Transverse colon (tissue), 4 donors: Measurements from ENCODE around the gene SBF2. TPM values are rescaled to one million over a fixed set of nuclear protein-coding genes. Genes with fewer than 3 reads are reported as not detected.
"Not testable (repeated sequence)": the region's sequence is repeated elsewhere in the genome, so short reads cannot be mapped to it uniquely, and the experiment has no call there.

ENCODE experiments used
- DNase-seq: peaks from one replicate; pipeline ENCODE4 v3.0.0-alpha.2; 2019
- H3K27ac ChIP-seq, 4 donors: fragments of 200-600 bp; sonication (generic); 2 replicates each; pipeline ENCODE4 v1.5.1; 2016 to 2018; ENCODE audit warnings: inconsistent platforms in 4 of 4
- H3K27me3 ChIP-seq: fragments of 200-600 bp; sonication (generic); 2 replicates; pipeline ENCODE4 v1.5.1; 2017; ENCODE audit warnings: inconsistent platforms
- H3K36me3 ChIP-seq, 4 donors: fragments of 200-600 bp; sonication (generic); 2 replicates each; pipeline ENCODE4 v1.5.1; 2017 to 2019; ENCODE audit warnings: inconsistent platforms in 4 of 4
- H3K4me1 ChIP-seq, 4 donors: fragments of 200-600 bp; sonication (generic); 2 replicates each; pipeline ENCODE4 v1.5.1; 2017 to 2020; ENCODE audit warnings: inconsistent platforms in 4 of 4
- H3K4me3 ChIP-seq, 4 donors: fragments of 200-600 bp; sonication (generic); 1 replicate in 1 of 4; 2 replicates in 3 of 4; pipeline versions ENCODE4 v1.5.1 to v1.6.1; 2017 to 2019; ENCODE audit warnings: inconsistent platforms in 4 of 4
- H3K9me3 ChIP-seq, 2 donors: fragments of 200-600 bp; sonication (generic); 2 replicates each; pipeline ENCODE4 v1.5.1; 2017 to 2019; ENCODE audit warnings: inconsistent platforms in 2 of 2
- CTCF ChIP-seq, 5 experiments: fragments of 200-600 bp in 3 of 5; fragments of 450-650 bp in 2 of 5; sonication (generic) in 3 of 5; IDR thresholded peaks; 1 replicate in 2 of 5; 2 replicates in 3 of 5; pipeline ENCODE4 v1.5.1; 2016 to 2017; ENCODE audit warnings: antibody characterized with exemption in 5 of 5, inconsistent platforms in 3 of 5, mild to moderate bottlenecking in 2 of 5, moderate library complexity in 1 of 5
- EP300 ChIP-seq: sonication (generic); formaldehyde crosslinking; IDR thresholded peaks from one replicate; pipeline ENCODE4 v1.6.1; 2017; ENCODE audit warnings: antibody characterized with exemption, low read depth
- POLR2A ChIP-seq: fragments of 450-650 bp; IDR thresholded peaks from one replicate; pipeline ENCODE4 v1.6.1; 2016; ENCODE audit warnings: antibody characterized with exemption, mild to moderate bottlenecking, moderate library complexity
- POLR2AphosphoS5 ChIP-seq, 3 donors: sonication (generic); formaldehyde crosslinking; IDR thresholded peaks; one replicate each; pipeline ENCODE4 v1.6.1; 2016; ENCODE audit warnings: antibody characterized with exemption in 3 of 3
- WGBS, 2 donors: methylation state at CpG; one replicate each; pipeline ENCODE4 v1.1.5; 2018; ENCODE audit warnings: low coverage in 1 of 2; 5-methylcytosine and 5-hydroxymethylcytosine counted together
- in situ Hi-C, 4 donors: fragments of 200-750 bp; cut with MboI; loops; one replicate each; pipeline versions ENCODE4 v1.15.0 to v1.15.1; 2017; ENCODE audit warnings: low sequenced_read_pairs in 3 of 4, low pct_ligation_motif_present in 1 of 4, low pct_unique_long_range_greater_than_20kb in 1 of 4
- intact Hi-C: fragments of 100-400 bp; cut with DNase I; formaldehyde crosslinking; loops from one replicate; pipeline ENCODE4 v1.15.1; 2023; ENCODE audit warnings: low total_unique reads
- total RNA-seq, 4 donors: library from RNA; depleted of rRNA; stranded (reverse); fragments of >200 nt; gene quantifications; one replicate each; pipeline ENCODE4 v1.1.0, GENCODE V29; 2016

Gene SBF2
- total RNA-seq, 4 donors from 2014 or later = 46.4 to 71.0 (median 54.8) TPM

GRCh38 chr11:10130875-10131274 lies 163.1 kb downstream of the SBF2 start:
- no peak for TF ChIP-seq EP300
- no peak for TF ChIP-seq POLR2A
- no peak for TF ChIP-seq CTCF (IDR thresholded peaks at IDR 0.05)
- TF ChIP-seq POLR2AphosphoS5 (IDR thresholded peaks at IDR 0.05) = no peak
- 75 to 80% methylated on average over 3 of the region's 3 CpGs for WGBS, 2 donors
- Histone ChIP-seq H3K9me3 (no peaks in the 10 kb centered on the region), H3K4me3 (no peak overlapping the region), H3K36me3 (no peaks in the 10 kb centered on the region), H3K27ac (no peak overlapping the region), H3K4me1 (no peaks in the 10 kb centered on the region), H3K27me3 (no peaks in the 10 kb centered on the region)
- DNase-seq = no peak
- in situ Hi-C loops = no loop called here
- intact Hi-C loops = no loop called here

- DNase-seq, H3K4me1 ChIP-seq, H3K27me3 ChIP-seq, H3K9me3 ChIP-seq, H3K4me3 ChIP-seq, H3K36me3 ChIP-seq, intact Hi-C loops, in situ Hi-C loops, H3K27ac ChIP-seq: not testable (repeated sequence)
- WGBS, 2 donors = 91 to 95% methylated on average over 4 to 8 of the region's 8 CpGs
Measured at GRCh38 chr11:10129184-10129583, 164.8 kb downstream of the SBF2 start.

GRCh38 chr11:10125522-10126133 lies 168.4 kb downstream of the SBF2 start:
- H3K36me3 ChIP-seq = no peaks in the 10 kb centered on the region
- in situ Hi-C loops = no loop called here
- H3K27ac ChIP-seq = no peak overlapping the region
- no peak overlapping the region for H3K4me3 ChIP-seq
- intact Hi-C loops = no loop called here
- TF ChIP-seq POLR2A (no peak), CTCF (IDR thresholded peaks at IDR 0.05) (no peak), POLR2AphosphoS5 (IDR thresholded peaks at IDR 0.05) (no peak)
- H3K9me3 ChIP-seq = no peaks in the 10 kb centered on the region
- peaks cover 0 to 10% (median 4%) of the 10 kb centered on the region in 4 donors for H3K4me1 ChIP-seq
- no peaks in the 10 kb centered on the region for H3K27me3 ChIP-seq
- no peak for DNase-seq
- WGBS, 2 donors = 83 to 84% methylated on average over 2 of the region's 2 CpGs

- in situ Hi-C loops (no loop called here), intact Hi-C loops (no loop called here)
- 67 to 76% methylated on average over 3 to 5 of the region's 5 CpGs for WGBS, 2 donors
- no peak overlapping the region for H3K4me3 ChIP-seq
- H3K36me3 ChIP-seq = no peaks in the 10 kb centered on the region
- no peaks in the 10 kb centered on the region for H3K27me3 ChIP-seq
- DNase-seq = no peak
- H3K9me3 ChIP-seq = no peaks in the 10 kb centered on the region
- H3K27ac ChIP-seq = no peak overlapping the region
- H3K4me1 ChIP-seq = peaks cover 0 to 20% (median 5%) of the 10 kb centered on the region in 4 donors
- TF ChIP-seq POLR2A (no peak), EP300 (no peak), POLR2AphosphoS5 (IDR thresholded peaks at IDR 0.05) (no peak), CTCF (IDR thresholded peaks at IDR 0.05) (no peak)
Measured at GRCh38 chr11:10122326-10123197, 171.5 kb downstream of the SBF2 start.
